Fibroblast of skin of back (primary cell): ENCODE results near the gene ERFL.

Experiments
- DNase-seq: peaks from one replicate; pipeline ENCODE4 v3.0.0-alpha.2; 2013

The ERFL gene

GRCh38 chr19:41912899-41913537 lies 15.2 kb downstream of the ERFL start:
- no peak for DNase-seq

- no peak for DNase-seq
Observed at GRCh38 chr19:41911889-41912731, 16.1 kb downstream of the ERFL start.

- DNase-seq = no peak
Observed at GRCh38 chr19:41910992-41911888, 17.0 kb downstream of the ERFL start.

GRCh38 chr19:41910240-41910991 lies 17.8 kb downstream of the ERFL start:
- DNase-seq = no peak

- DNase-seq = no peak
Observed at GRCh38 chr19:41909706-41910105, 18.5 kb downstream of the ERFL start.

- no peak for DNase-seq
Observed at GRCh38 chr19:41908724-41909464, 19.4 kb downstream of the ERFL start.

- no peak for DNase-seq
Observed at GRCh38 chr19:41907994-41908615, 20.1 kb downstream of the ERFL start.

GRCh38 chr19:41906916-41907680 lies 21.2 kb downstream of the ERFL start:
- no peak for DNase-seq

- DNase-seq = no peak
Observed at GRCh38 chr19:41906271-41906670, 22.0 kb downstream of the ERFL start.

GRCh38 chr19:41905273-41906002 lies 22.8 kb downstream of the ERFL start:
- no peak for DNase-seq

GRCh38 chr19:41904118-41904870 lies 24.0 kb downstream of the ERFL start:
- DNase-seq = no peak

- no peak for DNase-seq
Observed at GRCh38 chr19:41903193-41903953, 24.9 kb downstream of the ERFL start.

GRCh38 chr19:41902594-41902993 lies 25.7 kb downstream of the ERFL start:
- no peak for DNase-seq

GRCh38 chr19:41901707-41902360 lies 26.4 kb downstream of the ERFL start:
- no peak for DNase-seq

GRCh38 chr19:41898235-41898634 lies 30.0 kb downstream of the ERFL start:
- no peak for DNase-seq

GRCh38 chr19:41897820-41898219 lies 30.4 kb downstream of the ERFL start:
- DNase-seq = no peak

GRCh38 chr19:41897181-41897580 lies 31.1 kb downstream of the ERFL start:
- no peak for DNase-seq

GRCh38 chr19:41896581-41896942 lies 31.7 kb downstream of the ERFL start:
- DNase-seq = no peak
